GM12878 (cell line): ENCODE data around the gene MMP3. TPM values are rescaled to one million over a fixed set of nuclear protein-coding genes. Genes with fewer than 3 reads are reported as not detected.

ENCODE experiments used
- ATAC-seq: fragments of 200-7000 bp; cut with Tn5 transposase; 3 replicates; pipeline ENCODE4 v1.9.1; 2020; ENCODE audit warnings: mild to moderate bottlenecking, moderate library complexity
- BruUV-seq: library from RNA; stranded (reverse); fragments of 400-500 nt; replicated peaks from 2 replicates; lab custom pipeline; 2021; lab: Mats Ljungman, UMichigan
- CTCF ChIA-PET: fragments of 300-600 bp; sonication (Branson Sonifier 250); formaldehyde crosslinking; extraction: SDS; loops from one replicate; lab custom pipeline; 2021; ENCODE audit warnings: inconsistent platforms; lab: Yijun Ruan, JAX
- POLR2A ChIA-PET: fragments of 350-600 bp; formaldehyde crosslinking; extraction: SDS; loops from one replicate; lab custom pipeline; 2021; ENCODE audit warnings: inconsistent platforms; lab: Charles Lee
- RAD21 ChIA-PET: fragments of 300-600 bp; sonication (Branson Sonifier 250); formaldehyde crosslinking; loops from one replicate; lab custom pipeline; 2023; ENCODE audit warnings: antibody characterized with exemption; ENCODE audit not compliant: unreplicated experiment; lab: Charles Lee
- SMC1A ChIA-PET: fragments of 300-600 bp; sonication (Branson Sonifier 250); formaldehyde crosslinking; loops from one replicate; lab custom pipeline; 2023; ENCODE audit not compliant: unreplicated experiment, uncharacterized antibody; lab: Charles Lee
- DNase-seq: peaks from one replicate; pipeline ENCODE4 v3.0.0-alpha.2; 2011; ENCODE audit warnings: low read depth, low spot score
- FAIRE-seq: peaks from 3 replicates; lab custom pipeline; 2011; peaks lifted over from hg19 to GRCh38; lab: Jason Lieb, UNC
- H2AFZ ChIP-seq: 2 replicates; pipeline ENCODE4 v1.6.0; 2011; ENCODE audit warnings: low read depth, low read length, control low read depth; ENCODE audit not compliant: control insufficient read depth
- H3K27ac ChIP-seq: 2 replicates; pipeline ENCODE4 v1.5.1; 2011; ENCODE audit warnings: control low read depth; ENCODE audit not compliant: control insufficient read depth, insufficient read depth
- H3K27me3 ChIP-seq, 2 experiments: replicated peaks in 1 of 2; 2 replicates each; pipeline versions ENCODE4 v1.6.0 to v1.6.1; 2011; ENCODE audit warnings: low read length in 1 of 2; ENCODE audit not compliant: control insufficient read depth in 2 of 2, insufficient read depth in 2 of 2
- H3K36me3 ChIP-seq, 2 experiments: 2 replicates each; pipeline ENCODE4 v1.5.1; 2011; ENCODE audit warnings: low read length in 1 of 2; ENCODE audit not compliant: control insufficient read depth in 2 of 2, insufficient read depth in 2 of 2
- H3K4me1 ChIP-seq: 2 replicates; pipeline ENCODE4 v1.6.1; 2011; ENCODE audit warnings: mild to moderate bottlenecking, low read length, moderate library complexity, mixed read lengths; ENCODE audit not compliant: control insufficient read depth, insufficient read depth
- H3K4me2 ChIP-seq: 2 replicates; pipeline ENCODE4 v1.6.0; 2011; ENCODE audit warnings: control low read depth; ENCODE audit not compliant: control insufficient read depth, insufficient read depth
- H3K4me3 ChIP-seq: fragments of 200-600 bp; sonication (generic); 2 replicates; pipeline ENCODE4 v1.5.1; 2016
- H3K79me2 ChIP-seq: 2 replicates; pipeline ENCODE4 v1.6.0; 2011; ENCODE audit warnings: low read length; ENCODE audit not compliant: control insufficient read depth, insufficient read depth
- H3K9ac ChIP-seq: 2 replicates; pipeline ENCODE4 v1.8.0; 2011; ENCODE audit warnings: low read length, control low read depth, mixed read lengths; ENCODE audit not compliant: control insufficient read depth, insufficient read depth
- H3K9me3 ChIP-seq: replicated peaks from 3 replicates; pipeline ENCODE4 v1.5.1; 2011; ENCODE audit warnings: mild to moderate bottlenecking, low read length; ENCODE audit not compliant: control insufficient read depth, insufficient read depth
- H4K20me1 ChIP-seq: 2 replicates; pipeline ENCODE4 v1.6.0; 2011; ENCODE audit not compliant: control insufficient read depth, insufficient read depth
- ATF2 ChIP-seq: IDR thresholded peaks from 2 replicates; pipeline ENCODE4 v1.6.1; 2012; ENCODE audit warnings: low read length, inconsistent platforms
- CBFB ChIP-seq: IDR thresholded peaks from 2 replicates; pipeline ENCODE4 v1.6.1; 2016; ENCODE audit warnings: antibody characterized with exemption, low read depth
- CREM ChIP-seq: IDR thresholded peaks from 2 replicates; pipeline ENCODE4 v1.6.1; 2014; ENCODE audit warnings: antibody characterized with exemption, low read depth
- E4F1 ChIP-seq: fragments of 450-650 bp; IDR thresholded peaks from 2 replicates; pipeline ENCODE4 v1.6.1; 2018; ENCODE audit warnings: borderline replicate concordance, mild to moderate bottlenecking; ENCODE audit not compliant: partially characterized antibody
- FOS ChIP-seq: IDR thresholded peaks from 3 replicates; pipeline ENCODE4 v1.6.1; 2011; ENCODE audit warnings: borderline replicate concordance; ENCODE audit not compliant: insufficient read length; ENCODE audit errors: extremely low read depth
- NFXL1 ChIP-seq: fragments of 450-650 bp; IDR thresholded peaks from 2 replicates; pipeline ENCODE4 v1.6.1; 2017; ENCODE audit warnings: antibody characterized with exemption, mild to moderate bottlenecking, borderline replicate concordance
- NFYB ChIP-seq: IDR thresholded peaks from 2 replicates; pipeline ENCODE4 v1.6.1; 2011; ENCODE audit warnings: low read depth, mild to moderate bottlenecking, low read length, improper control_type of control experiment, moderate library complexity; ENCODE audit not compliant: insufficient read depth
- NKRF ChIP-seq: fragments of 450-650 bp; conservative IDR thresholded peaks from 2 replicates; pipeline ENCODE4 v1.6.1; 2017; ENCODE audit warnings: mild to moderate bottlenecking, moderate library complexity
- NR2C1 ChIP-seq: fragments of 450-650 bp; IDR thresholded peaks from 2 replicates; pipeline ENCODE4 v1.6.1; 2017; ENCODE audit warnings: antibody characterized with exemption, mild to moderate bottlenecking, moderate library complexity
- PAX5 ChIP-seq: IDR thresholded peaks from 2 replicates; pipeline ENCODE4 v1.6.1; 2011; ENCODE audit warnings: low read depth, low read length, borderline replicate concordance
- SIX5 ChIP-seq: IDR thresholded peaks from 2 replicates; pipeline ENCODE4 v1.6.1; 2011; ENCODE audit warnings: mild to moderate bottlenecking, low read depth, low read length, moderate library complexity; ENCODE audit not compliant: severe bottlenecking
- SUPT20H ChIP-seq: IDR thresholded peaks from 2 replicates; pipeline ENCODE4 v1.6.1; 2011; ENCODE audit warnings: low read depth, mild to moderate bottlenecking, low read length, moderate library complexity, borderline replicate concordance; ENCODE audit not compliant: control insufficient read depth
- SUZ12 ChIP-seq: fragments of 200-600 bp; sonication (generic); IDR thresholded peaks from one replicate; pipeline ENCODE4 v1.6.1; 2018; ENCODE audit warnings: antibody characterized with exemption, mild to moderate bottlenecking; ENCODE audit not compliant: unreplicated experiment
- TARDBP ChIP-seq: IDR thresholded peaks from 2 replicates; pipeline ENCODE4 v1.6.1; 2016; ENCODE audit warnings: borderline replicate concordance
- ZNF384 ChIP-seq: IDR thresholded peaks from 2 replicates; pipeline ENCODE4 v1.6.1; 2012; ENCODE audit warnings: low read depth, mild to moderate bottlenecking, low read length, improper control_type of control experiment, borderline replicate concordance
- ZSCAN29 ChIP-seq: fragments of 450-650 bp; IDR thresholded peaks from 2 replicates; pipeline ENCODE4 v1.6.1; 2017; ENCODE audit warnings: mild to moderate bottlenecking, moderate library complexity
- WGBS: methylation state at CpG from one replicate; pipeline ENCODE4 v1.1.6; 2016; ENCODE audit warnings: low lambda C conversion rate; ENCODE audit not compliant: insufficient replicate concordance, insufficient coverage; ENCODE audit errors: missing lambda C conversion rate; 5-methylcytosine and 5-hydroxymethylcytosine counted together
- in situ Hi-C: fragments of 300-500 bp; cut with MboI; formaldehyde crosslinking; loops from 9 replicates; pipeline ENCODE4 v1.14.3; 2018; ENCODE audit warnings: mixed read lengths
- intact Hi-C: fragments of 100-400 bp; cut with micrococcal nuclease; formaldehyde crosslinking; loops from one replicate; pipeline ENCODE4 v1.14.2; 2022; ENCODE audit not compliant: unreplicated experiment
- polyA plus RNA-seq, 11 experiments: library from polyadenylated mRNA; depleted of rRNA in 4 of 11; unstranded in 6 of 11; stranded (reverse) in 5 of 11; fragments of >200 nt; fragmentation: Nextera tagmentation in 4 of 11; fragmentation: Illumina TruSeq in 1 of 11; extraction: Ambion mirVana in 4 of 11; extraction: Trizol in 1 of 11; gene quantifications; 1 replicate in 1 of 11; 2 replicates in 10 of 11; pipeline versions ENCODE4 v1.2.1 to v1.2.3, GENCODE V29; 2011 to 2016; ENCODE audit warnings: inconsistent platforms in 2 of 11, missing spikeins in 2 of 11, low read depth in 1 of 11
- total RNA-seq, 4 experiments: library from RNA; depleted of rRNA in 3 of 4; stranded (reverse); fragments of >200 nt in 3 of 4; fragmentation: Illumina TruSeq in 1 of 4; extraction: Trizol in 1 of 4; gene quantifications; 2 replicates each; pipeline versions ENCODE4 v1.2.1 to v1.2.3, GENCODE V29; 2013 to 2021

Gene MMP3
- total and polyA plus RNA-seq, 10 of the 15 experiments (the other 5 are each of a cell fraction or from before 2014, with no cell fraction given): 0.02 to 1.2 TPM; not detected in 8

GRCh38 chr11:102836290-102836875 is 7.0 kb downstream of the MMP3 start:
- no peaks in the 10 kb centered on the region for H3K9me3 ChIP-seq
- H3K4me3 ChIP-seq: no peak overlapping the region
- H3K79me2 ChIP-seq: no peaks in the 10 kb centered on the region
- intact Hi-C loops (no loop called here), in situ Hi-C loops (no loop called here)
- TF ChIP-seq CBFB (no peak), SUPT20H (no peak), ZNF384 (no peak), SUZ12 (no peak), FOS (no peak), NR2C1 (no peak), CREM (no peak), ATF2 (no peak), PAX5 (no peak), NFYB (no peak), TARDBP (no peak), NFXL1 (no peak), SIX5 (no peak), ZSCAN29 (no peak), E4F1 (no peak), NKRF (no peak)
- FAIRE-seq: no peak
- no peaks in the 10 kb centered on the region for H3K4me1 ChIP-seq
- H3K27ac ChIP-seq: no peak overlapping the region
- CTCF ChIA-PET: interaction anchor here (1.2 to 1.9 kb wide), 3 partner anchors 24 to 105 kb away, joined by 3 to 9 read pairs (median 5); no protein-coding TSS in a partner anchor
- no peaks in the 10 kb centered on the region for H4K20me1 ChIP-seq
- H3K36me3 ChIP-seq: no peaks in the 10 kb centered on the region
- POLR2A ChIA-PET: no interaction called here
- peaks cover 0 to 4% of the 10 kb centered on the region in 2 experiments; a peak in 2 of 4 replicates for H3K27me3 ChIP-seq
- BruUV-seq: no TSS peak
- SMC1A ChIA-PET: interaction anchor here (0.9 to 1.9 kb wide), 5 partner anchors 41 to 104 kb away, joined by 3 to 8 read pairs (median 4); no protein-coding TSS in a partner anchor
- DNase-seq: no peak
- H3K9ac ChIP-seq: no peak overlapping the region
- WGBS: 36% methylated on average over 3 of the region's 3 CpGs
- no peak overlapping the region for H3K4me2 ChIP-seq
- no peak overlapping the region for H2AFZ ChIP-seq
- RAD21 ChIA-PET: no interaction called here
- no peak for ATAC-seq
